Activated CD4-positive, alpha-beta memory T cell treated with anti-CD3 and anti-CD28 coated beads, Interleukin-2, amount 10 ng/mL, durations not matched to agents 7 days and 5 days (primary cell): ENCODE measurements around the gene SPATA19. TPM values are rescaled to one million over a fixed set of nuclear protein-coding genes. Genes with fewer than 3 reads are reported as not detected.

Experiments used
- CTCF ChIA-PET: fragments of 350-600 bp; sonication (Branson Sonifier 250); formaldehyde crosslinking; loops from one replicate; lab custom pipeline; 2021; ENCODE audit warnings: antibody characterized with exemption, inconsistent platforms; lab: Charles Lee
- POLR2A ChIA-PET: fragments of 350-600 bp; sonication (Branson Sonifier 250); formaldehyde crosslinking; loops from one replicate; lab custom pipeline; 2021; ENCODE audit warnings: antibody characterized with exemption; lab: Charles Lee
- DNase-seq: peaks from one replicate; pipeline ENCODE4 v3.0.0-alpha.2; 2020
- H3K27ac Mint-ChIP-seq: one replicate; pipeline ENCODE4 v1.8.0; 2021; ENCODE audit warnings: mild to moderate bottlenecking, mixed read lengths
- H3K27me3 Mint-ChIP-seq: one replicate; pipeline ENCODE4 v1.8.0; 2021; ENCODE audit warnings: mixed read lengths
- H3K36me3 Mint-ChIP-seq: one replicate; pipeline ENCODE4 v1.8.0; 2021; ENCODE audit warnings: low read depth, mixed read lengths
- H3K4me1 Mint-ChIP-seq: one replicate; pipeline ENCODE4 v1.8.0; 2021; ENCODE audit warnings: mixed read lengths
- H3K4me3 Mint-ChIP-seq: one replicate; pipeline ENCODE4 v1.8.0; 2021; ENCODE audit warnings: mild to moderate bottlenecking, mixed read lengths
- H3K9me3 Mint-ChIP-seq: one replicate; pipeline ENCODE4 v1.8.0; 2021; ENCODE audit warnings: mixed read lengths
- total RNA-seq, 2 experiments: library from RNA; stranded (reverse); gene quantifications; one replicate each; pipeline ENCODE4 v1.2.3, GENCODE V29; 2021

The SPATA19 gene
- total RNA-seq, 2 experiments from 2014 or later = not detected

DNA sequence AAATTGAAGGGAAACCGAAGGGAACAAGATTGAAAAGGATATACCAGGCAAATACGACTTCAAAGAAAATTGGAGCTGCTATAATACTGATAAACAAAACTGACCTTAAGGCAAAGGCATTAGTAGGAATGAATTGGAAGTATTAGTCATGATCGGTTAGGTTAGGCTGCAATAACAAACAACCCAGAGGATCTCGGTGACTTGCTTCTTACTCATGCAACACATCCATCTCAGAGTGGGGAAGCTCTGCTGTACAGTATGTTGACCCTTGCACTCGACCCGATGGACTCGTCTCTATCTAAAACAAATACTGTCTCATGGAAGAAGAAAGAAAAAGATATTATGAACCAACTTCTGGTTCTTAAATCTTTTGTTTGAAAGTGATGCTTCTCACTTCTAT is 42.3 kb downstream of the SPATA19 start:
- Mint-ChIP-seq H3K36me3 (no peaks in the 10 kb centered on the region), H3K4me1 (no peaks in the 10 kb centered on the region), H3K9me3 (no peaks in the 10 kb centered on the region), H3K4me3 (no peak overlapping the region), H3K27ac (no peak overlapping the region), H3K27me3 (peaks cover 2% of the 10 kb centered on the region)
- DNase-seq = no peak
- POLR2A ChIA-PET = no interaction called here
- CTCF ChIA-PET = interaction anchor here (1.5 kb wide), 1 partner anchor 18 kb away, joined by 6 read pairs; no protein-coding TSS in a partner anchor

DNA sequence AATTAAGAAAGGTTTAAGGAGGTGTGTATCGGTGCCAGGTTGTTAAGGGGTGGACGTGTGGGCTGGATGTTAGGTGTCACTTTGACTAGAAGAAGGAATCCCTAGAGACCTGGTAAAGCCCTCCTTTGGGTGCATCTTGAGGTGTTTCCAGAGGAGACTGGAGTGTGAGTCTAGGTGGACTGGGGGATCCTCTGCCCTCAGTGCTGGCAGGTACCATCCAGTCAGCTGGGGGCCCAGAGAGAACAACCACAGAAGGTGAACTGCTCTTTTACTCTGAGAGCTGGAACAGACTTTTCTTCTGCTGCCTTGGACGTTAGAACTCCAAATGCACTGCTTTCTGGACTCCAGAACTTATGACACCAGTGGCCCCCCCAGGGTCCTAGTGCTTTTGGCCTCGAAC is 44.0 kb downstream of the SPATA19 start:
- CTCF ChIA-PET = no interaction called here

DNA sequence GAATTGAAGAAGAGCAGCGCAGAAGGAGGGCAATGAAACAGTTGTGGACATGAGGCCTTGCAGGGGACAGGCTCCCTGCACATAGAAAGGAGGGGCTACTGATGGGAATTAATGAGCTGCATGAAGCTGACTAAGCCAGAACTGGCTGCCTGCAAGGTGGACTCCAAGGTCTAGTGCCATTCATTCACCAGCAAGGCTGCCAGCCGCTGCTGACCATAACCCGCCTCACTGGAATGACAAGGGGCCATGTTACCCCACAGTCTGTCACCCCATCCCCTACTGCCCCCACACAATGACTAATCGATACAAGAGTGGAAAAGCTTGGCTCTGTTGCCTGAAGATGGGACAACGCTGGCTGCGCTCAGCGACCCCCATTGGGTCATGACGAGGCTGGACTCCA is 44.6 kb downstream of the SPATA19 start:
- Mint-ChIP-seq H3K27ac (no peak overlapping the region), H3K27me3 (no peaks in the 10 kb centered on the region), H3K4me3 (no peak overlapping the region), H3K4me1 (no peaks in the 10 kb centered on the region), H3K9me3 (no peaks in the 10 kb centered on the region), H3K36me3 (no peaks in the 10 kb centered on the region)
- ChIA-PET POLR2A (no interaction called here), CTCF (no interaction called here)
- DNase-seq = no peak

More for the DNA sequence above, 44.0 kb downstream of the SPATA19 start:
- no peaks in the 10 kb centered on the region for H3K4me1 Mint-ChIP-seq
- no peaks in the 10 kb centered on the region for H3K27me3 Mint-ChIP-seq
- no peaks in the 10 kb centered on the region for H3K36me3 Mint-ChIP-seq
- POLR2A ChIA-PET = no interaction called here
- DNase-seq = no peak
- no peak overlapping the region for H3K4me3 Mint-ChIP-seq
- no peak overlapping the region for H3K27ac Mint-ChIP-seq
- no peaks in the 10 kb centered on the region for H3K9me3 Mint-ChIP-seq

DNA sequence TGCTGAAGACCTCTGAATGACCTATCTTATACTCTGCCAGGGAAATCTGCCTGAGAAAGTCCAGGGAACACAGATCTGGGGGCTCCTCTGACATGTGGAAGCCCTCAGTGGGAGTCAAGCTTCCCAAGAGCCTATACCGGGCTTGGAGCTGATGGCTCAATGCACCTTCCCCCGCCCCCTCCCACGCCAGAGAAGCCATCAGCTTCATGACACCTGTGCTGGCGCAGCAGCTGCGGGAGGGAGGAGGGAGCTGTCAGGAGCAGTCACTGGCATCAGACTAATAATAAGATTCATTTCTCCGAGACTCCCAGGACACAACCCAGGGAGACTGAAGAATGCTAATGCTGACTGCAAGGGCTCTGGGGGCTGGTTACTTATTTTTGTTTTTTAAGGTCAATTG is 47.8 kb downstream of the SPATA19 start:
- no peaks in the 10 kb centered on the region for H3K4me1 Mint-ChIP-seq
- no peak overlapping the region for H3K27ac Mint-ChIP-seq
- no peaks in the 10 kb centered on the region for H3K36me3 Mint-ChIP-seq
- ChIA-PET CTCF (no interaction called here), POLR2A (no interaction called here)
- H3K9me3 Mint-ChIP-seq = peaks cover 8% of the 10 kb centered on the region
- no peak for DNase-seq
- no peak overlapping the region for H3K4me3 Mint-ChIP-seq
- H3K27me3 Mint-ChIP-seq = no peaks in the 10 kb centered on the region

DNA sequence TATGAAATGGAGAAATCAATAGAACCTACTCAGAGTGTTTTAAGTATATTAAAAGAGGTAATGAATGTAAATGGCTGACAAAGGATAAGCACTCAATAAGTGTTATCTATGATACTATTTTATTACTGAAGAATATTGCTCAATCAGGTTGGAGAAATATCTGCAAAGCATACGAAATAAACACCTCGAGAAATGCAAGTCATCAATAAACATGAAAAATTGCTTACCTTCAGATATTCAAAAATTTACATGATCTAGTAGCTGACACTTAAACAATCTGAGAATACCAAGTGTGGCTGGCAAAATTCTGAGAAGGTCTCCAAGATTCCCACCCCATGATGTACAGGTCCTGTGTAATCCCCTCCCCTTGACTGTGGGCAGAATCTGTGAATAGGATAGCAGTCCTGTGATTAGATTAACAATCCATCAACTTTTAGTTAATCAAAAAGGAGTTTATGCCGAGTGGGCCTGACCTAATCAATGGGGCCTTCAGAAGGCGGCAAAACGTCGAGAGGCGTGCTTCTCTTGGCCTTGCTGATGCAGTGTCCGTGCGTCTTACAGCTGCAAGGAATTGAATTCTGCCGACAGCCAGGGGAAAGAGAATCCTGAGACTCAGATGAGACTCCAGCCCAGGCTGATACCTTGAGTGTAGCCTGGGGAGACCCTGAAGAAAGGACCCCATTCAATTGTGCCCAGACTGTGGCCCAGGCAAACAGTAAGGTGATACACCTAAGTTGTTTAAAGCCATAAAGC is 49.1 kb downstream of the SPATA19 start:
- DNase-seq = no peak
- H3K36me3 Mint-ChIP-seq = no peaks in the 10 kb centered on the region
- H3K27me3 Mint-ChIP-seq = no peaks in the 10 kb centered on the region
- peaks cover 8% of the 10 kb centered on the region for H3K9me3 Mint-ChIP-seq
- CTCF ChIA-PET = no interaction called here
- H3K4me1 Mint-ChIP-seq = no peaks in the 10 kb centered on the region
- POLR2A ChIA-PET = no interaction called here
- no peak overlapping the region for H3K27ac Mint-ChIP-seq
- no peak overlapping the region for H3K4me3 Mint-ChIP-seq

DNA sequence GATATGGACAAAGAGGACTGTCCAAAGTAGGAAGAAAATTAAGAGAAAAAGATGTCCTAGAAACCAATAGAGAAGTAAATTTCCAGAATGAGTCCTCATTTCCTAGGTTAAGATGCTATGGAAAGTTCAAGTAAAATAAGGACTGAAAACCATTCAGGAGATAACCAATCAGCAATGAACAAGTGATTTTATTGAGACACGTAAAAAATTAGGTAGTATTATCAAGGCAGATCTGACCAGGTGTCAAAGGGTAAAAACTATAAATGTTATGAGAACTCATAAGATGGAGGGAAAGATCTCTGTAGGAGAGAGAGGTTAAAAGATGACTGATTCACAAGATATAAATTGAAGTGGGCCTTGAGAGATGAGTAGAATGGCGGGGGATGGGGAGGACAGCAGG is 50.2 kb downstream of the SPATA19 start:
- no peak for DNase-seq
- ChIA-PET POLR2A (no interaction called here), CTCF (no interaction called here)
- Mint-ChIP-seq H3K27me3 (no peaks in the 10 kb centered on the region), H3K4me1 (no peaks in the 10 kb centered on the region), H3K4me3 (no peak overlapping the region), H3K27ac (no peak overlapping the region), H3K9me3 (peaks cover 8% of the 10 kb centered on the region), H3K36me3 (no peaks in the 10 kb centered on the region)

DNA sequence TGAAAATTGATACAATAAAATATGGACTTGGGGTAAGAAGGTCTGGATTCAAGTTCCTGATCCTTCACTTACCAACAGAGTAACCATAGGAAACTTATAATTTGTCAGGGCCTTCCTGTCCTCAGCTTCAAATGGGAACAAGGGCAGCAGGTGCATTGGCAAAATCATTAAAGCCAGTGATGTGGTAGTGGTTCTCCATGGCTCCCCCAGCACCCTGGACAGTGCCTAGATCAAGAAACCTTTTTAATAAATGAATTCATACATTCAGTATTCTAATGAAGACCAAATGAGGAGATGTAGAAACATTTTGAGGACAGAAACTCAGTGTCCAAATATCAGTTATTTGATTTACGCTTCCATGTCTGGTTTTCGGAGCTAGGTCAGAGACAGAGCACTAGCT is 51.1 kb downstream of the SPATA19 start:
- H3K4me3 Mint-ChIP-seq = no peak overlapping the region
- H3K27ac Mint-ChIP-seq = no peak overlapping the region
- ChIA-PET POLR2A (no interaction called here), CTCF (no interaction called here)
- peaks cover 2% of the 10 kb centered on the region for H3K27me3 Mint-ChIP-seq
- H3K9me3 Mint-ChIP-seq = peaks cover 8% of the 10 kb centered on the region
- no peaks in the 10 kb centered on the region for H3K36me3 Mint-ChIP-seq
- no peaks in the 10 kb centered on the region for H3K4me1 Mint-ChIP-seq
- no peak for DNase-seq

DNA sequence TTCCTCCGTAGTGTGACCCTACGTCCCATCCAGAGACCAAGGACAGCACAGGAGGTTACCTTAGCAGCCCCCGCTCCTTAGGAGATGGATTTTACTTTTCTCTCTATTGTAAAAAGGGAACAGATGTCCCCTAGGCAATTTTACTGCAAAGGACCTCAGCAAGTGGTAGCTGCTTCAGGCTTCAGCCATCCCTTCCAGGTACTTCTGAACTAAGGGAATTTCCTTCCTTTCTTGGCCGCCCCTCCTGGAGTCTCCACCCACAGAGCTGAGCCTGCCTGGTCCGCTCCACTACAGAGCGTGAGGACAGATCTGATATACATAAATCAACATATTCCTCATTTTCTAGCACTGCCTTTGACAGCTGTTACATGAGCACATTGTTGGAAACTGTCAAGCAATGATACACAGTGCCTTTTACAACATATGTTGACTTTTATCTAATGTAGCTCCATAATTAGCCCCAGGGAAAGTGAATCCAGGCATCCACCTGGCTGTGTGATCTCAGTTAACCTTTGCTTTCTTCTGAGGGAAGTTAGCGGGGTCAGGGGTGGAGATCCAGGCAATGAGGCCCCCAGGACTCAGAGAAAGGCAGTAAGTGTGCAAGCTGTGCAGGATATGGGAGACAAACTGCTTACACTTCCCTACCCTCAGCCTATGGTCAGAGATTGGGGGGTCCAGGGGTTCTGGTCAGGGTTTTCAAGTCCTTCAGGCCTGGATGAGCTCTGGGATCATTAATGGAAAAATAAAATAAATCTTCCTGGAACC is 51.9 kb downstream of the SPATA19 start:
- Mint-ChIP-seq H3K36me3 (no peaks in the 10 kb centered on the region), H3K4me1 (no peaks in the 10 kb centered on the region), H3K27ac (no peak overlapping the region), H3K4me3 (no peak overlapping the region), H3K27me3 (peaks cover 7% of the 10 kb centered on the region), H3K9me3 (peaks cover 8% of the 10 kb centered on the region)
- POLR2A ChIA-PET = no interaction called here
- DNase-seq = no peak
- CTCF ChIA-PET = interaction anchor here (1.1 kb wide), 1 partner anchor 28 kb away, joined by 3 read pairs; no protein-coding TSS in a partner anchor

DNA sequence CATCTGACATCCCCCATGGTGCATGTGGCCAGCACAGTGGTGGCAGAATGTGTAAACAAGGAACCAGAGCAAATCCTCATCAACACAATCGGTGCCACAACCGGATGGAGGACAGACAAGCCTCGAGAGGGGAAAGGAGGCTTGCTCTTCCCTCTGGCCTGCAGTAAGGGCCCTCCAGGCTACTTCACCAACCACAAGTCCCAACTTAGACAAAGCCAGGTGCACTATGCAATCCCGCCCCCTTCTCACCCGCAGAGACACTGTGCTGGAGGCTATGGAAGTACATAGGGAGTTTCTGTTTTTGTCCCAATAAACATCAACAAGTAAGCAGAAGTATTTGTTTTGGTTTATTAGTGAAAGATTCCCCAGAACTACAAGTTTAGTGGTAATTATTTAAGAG is 54.3 kb downstream of the SPATA19 start:
- peaks cover 26% of the 10 kb centered on the region for H3K27me3 Mint-ChIP-seq
- no peak overlapping the region for H3K27ac Mint-ChIP-seq
- H3K9me3 Mint-ChIP-seq = peaks cover 8% of the 10 kb centered on the region
- ChIA-PET CTCF (no interaction called here), POLR2A (no interaction called here)
- DNase-seq = no peak
- no peaks in the 10 kb centered on the region for H3K36me3 Mint-ChIP-seq
- H3K4me3 Mint-ChIP-seq = no peak overlapping the region
- no peaks in the 10 kb centered on the region for H3K4me1 Mint-ChIP-seq

Other genes starting within 250 kb of the SPATA19 start
- gene IGSF9B, start 111.5 kb upstream of the SPATA19 start, total RNA-seq = 10 to 100 TPM; 66.2 to 70.8 TPM
- 1 to 10 TPM; 4.5 to 5.1 TPM for gene JAM3, start 223.6 kb upstream of the SPATA19 start, total RNA-seq